Liver (tissue), 9 donors: ENCODE data around the gene ACKR4. TPM values are rescaled to one million over a fixed set of nuclear protein-coding genes. Genes with fewer than 3 reads are reported as not detected.

ENCODE experiments used
- DNase-seq: peaks from one replicate; pipeline ENCODE4 v3.0.0-alpha.2; 2017; ENCODE audit warnings: low spot score
- H3K27ac ChIP-seq, 2 donors: one replicate each; pipeline ENCODE4 v1.7.0; 2013; ENCODE audit warnings: inconsistent platforms in 2 of 2, low read length in 2 of 2, control low read depth in 1 of 2, low read depth in 1 of 2, mild to moderate bottlenecking in 1 of 2
- H3K27me3 ChIP-seq, 4 donors: one replicate each; pipeline versions ENCODE4 v1.6.1 to v1.7.0; 2013; ENCODE audit warnings: low read length in 3 of 4, inconsistent platforms in 1 of 4, mild to moderate bottlenecking in 1 of 4, moderate library complexity in 1 of 4; ENCODE audit not compliant: control insufficient read depth in 4 of 4, insufficient read depth in 4 of 4
- H3K36me3 ChIP-seq, 4 donors: one replicate each; pipeline versions ENCODE4 v1.6.1 to v1.7.0; 2013; ENCODE audit warnings: low read length in 3 of 4, mild to moderate bottlenecking in 3 of 4, low read depth in 1 of 4, moderate library complexity in 1 of 4; ENCODE audit not compliant: control insufficient read depth in 4 of 4, insufficient read depth in 3 of 4
- H3K4me1 ChIP-seq, 4 donors: one replicate each; pipeline versions ENCODE4 v1.6.1 to v1.7.0; 2013; ENCODE audit warnings: low read length in 3 of 4, mild to moderate bottlenecking in 3 of 4, moderate library complexity in 1 of 4; ENCODE audit not compliant: control insufficient read depth in 4 of 4, insufficient read depth in 4 of 4
- H3K4me3 ChIP-seq, 3 donors: one replicate each; pipeline versions ENCODE4 v1.6.1 to v1.7.0; 2013; ENCODE audit warnings: low read length in 3 of 3, control low read depth in 1 of 3, low read depth in 1 of 3, mild to moderate bottlenecking in 1 of 3
- H3K9ac ChIP-seq, 2 donors: one replicate each; pipeline ENCODE4 v1.7.0; 2013; ENCODE audit warnings: low read length in 2 of 2, mild to moderate bottlenecking in 2 of 2, moderate library complexity in 2 of 2, control low read depth in 1 of 2, low read depth in 1 of 2
- H3K9me3 ChIP-seq, 4 donors: one replicate each; pipeline versions ENCODE4 v1.6.1 to v1.7.0; 2013; ENCODE audit warnings: low read length in 3 of 4; ENCODE audit not compliant: control insufficient read depth in 4 of 4
- ATF3 ChIP-seq: IDR thresholded peaks from 2 replicates; pipeline ENCODE4 v1.6.1; 2016; ENCODE audit warnings: antibody characterized with exemption
- CTCF ChIP-seq: fragments of 150-350 bp; IDR thresholded peaks from 2 replicates; pipeline ENCODE4 v1.5.1; 2017; ENCODE audit warnings: improper control_type of control experiment, low read depth, low read length; ENCODE audit not compliant: missing input control
- FOXA1 ChIP-seq: IDR thresholded peaks from 2 replicates; pipeline ENCODE4 v1.6.1; 2016; ENCODE audit warnings: antibody characterized with exemption
- FOXA2 ChIP-seq: IDR thresholded peaks from 2 replicates; pipeline ENCODE4 v1.6.1; 2016; ENCODE audit warnings: antibody characterized with exemption
- GABPA ChIP-seq, 2 donors: IDR thresholded peaks in 1 of 2; conservative IDR thresholded peaks in 1 of 2; 2 replicates each; pipeline ENCODE4 v1.6.1; 2016; ENCODE audit warnings: antibody characterized with exemption in 2 of 2, mild to moderate bottlenecking in 1 of 2, moderate library complexity in 1 of 2
- HNF4A ChIP-seq, 2 donors: conservative IDR thresholded peaks; 2 replicates each; pipeline ENCODE4 v1.6.1; 2016; ENCODE audit warnings: antibody characterized with exemption in 2 of 2, mild to moderate bottlenecking in 2 of 2
- HNF4G ChIP-seq: IDR thresholded peaks from 2 replicates; pipeline ENCODE4 v1.6.1; 2016; ENCODE audit warnings: antibody characterized with exemption
- JUND ChIP-seq, 2 donors: IDR thresholded peaks; 2 replicates each; pipeline ENCODE4 v1.6.1; 2016; ENCODE audit warnings: antibody characterized with exemption in 2 of 2
- NR2F2 ChIP-seq: IDR thresholded peaks from 2 replicates; pipeline ENCODE4 v1.6.1; 2016; ENCODE audit warnings: antibody characterized with exemption
- RAD21 ChIP-seq, 2 donors: IDR thresholded peaks; 2 replicates each; pipeline ENCODE4 v1.6.1; 2016; ENCODE audit warnings: antibody characterized with exemption in 2 of 2, mild to moderate bottlenecking in 2 of 2
- RXRA ChIP-seq, 2 donors: IDR thresholded peaks; 2 replicates each; pipeline ENCODE4 v1.6.1; 2017 to 2018; ENCODE audit warnings: antibody characterized with exemption in 2 of 2, mild to moderate bottlenecking in 1 of 2
- SP1 ChIP-seq: IDR thresholded peaks from 2 replicates; pipeline ENCODE4 v1.6.1; 2018; ENCODE audit warnings: antibody characterized with exemption, mild to moderate bottlenecking
- YY1 ChIP-seq: IDR thresholded peaks from 2 replicates; pipeline ENCODE4 v1.6.1; 2016; ENCODE audit warnings: antibody characterized with exemption, mild to moderate bottlenecking
- WGBS: extraction: QIAGEN DNeasy Blood & Tissue Kit; methylation state at CpG from one replicate; pipeline ENCODE4 v1.1.7; 2013; 5-methylcytosine and 5-hydroxymethylcytosine counted together
- polyA plus RNA-seq, 2 donors: library from polyadenylated mRNA; stranded (reverse) in 1 of 2; unstranded in 1 of 2; fragments of 200-250 nt in 1 of 2; fragments of >200 nt in 1 of 2; fragmentation: Nextera tagmentation in 1 of 2; extraction: Ambion mirVana in 1 of 2; gene quantifications; one replicate each; pipeline versions ENCODE4 v1.2.1 to v1.2.3, GENCODE V29; 2013 to 2015
- total RNA-seq, 2 donors: library from RNA; depleted of rRNA; stranded (reverse); fragments of >200 nt; gene quantifications; one replicate each; pipeline ENCODE4 v1.2.3, GENCODE V29; 2014
- TF ChIP-seq, protein P1 (sequence below): IDR thresholded peaks from 2 replicates; pipeline ENCODE4 v1.6.1; 2016; ENCODE audit warnings: antibody characterized with exemption
- TF ChIP-seq, protein P2 (sequence below): IDR thresholded peaks from 2 replicates; pipeline ENCODE4 v1.6.1; 2016; ENCODE audit warnings: antibody characterized with exemption
- TF ChIP-seq, protein P3 (sequence below): IDR thresholded peaks from 2 replicates; pipeline ENCODE4 v1.6.1; 2016; ENCODE audit warnings: antibody characterized with exemption, mild to moderate bottlenecking
- donor health status: healthy.
- donor health status: healthy.
- donor health status: healthy.
- donor health status: healthy.
- donor health status: healthy.

Gene ACKR4
- total and polyA plus RNA-seq, 4 donors: 0.21 to 0.71 (median 0.31) TPM

DNA sequence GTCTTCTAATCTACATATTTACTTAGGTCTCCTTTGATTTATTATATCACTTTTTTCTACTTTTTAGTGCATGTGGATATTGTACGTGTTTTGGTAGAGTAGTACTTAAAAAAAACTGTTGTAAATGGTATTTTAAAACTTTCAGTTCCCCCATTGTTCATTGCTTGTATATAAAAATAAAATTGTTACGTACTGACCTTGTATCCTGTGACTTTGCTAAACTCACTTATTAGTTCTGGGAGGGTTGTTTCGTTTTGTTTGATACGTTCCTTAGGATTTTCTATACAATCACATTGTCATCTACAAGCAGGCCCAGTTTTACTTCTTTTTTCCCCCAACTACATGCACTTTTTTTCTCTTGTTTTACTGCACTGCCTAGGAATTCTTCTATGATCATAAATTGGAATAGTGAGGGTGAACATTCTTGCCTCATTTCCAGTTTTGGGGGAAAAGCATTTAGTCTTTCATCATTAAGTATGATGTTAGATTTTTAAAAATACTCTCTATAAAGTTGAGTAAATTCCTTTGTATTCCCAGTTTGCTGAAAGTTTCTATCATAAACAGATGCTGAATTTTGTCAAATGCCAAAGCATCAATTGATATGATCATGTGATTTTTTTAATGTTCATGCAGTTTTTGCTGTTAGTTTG, 33.5 kb upstream of the ACKR4 start:
- Histone ChIP-seq H3K4me3 (no peak overlapping the region), H3K9ac (no peak overlapping the region), H3K9me3 (no peaks in the 10 kb centered on the region), H3K27me3 (no peaks in the 10 kb centered on the region), H3K36me3 (peaks cover 5 to 42% (median 24%) of the 10 kb centered on the region in 4 donors), H3K27ac (no peak overlapping the region), H3K4me1 (no peaks in the 10 kb centered on the region)
- 92% methylated on average over 4 of the region's 4 CpGs for WGBS
- DNase-seq: no peak
- no peak for TF ChIP-seq GABPA (IDR thresholded peaks at IDR 0.05 in 1 of 2, conservative IDR thresholded peaks at IDR 0.05 in 1 of 2)
- no peak for TF ChIP-seq JUND (IDR thresholded peaks at IDR 0.05)
- TF ChIP-seq RAD21 (IDR thresholded peaks at IDR 0.05): no peak
- TF ChIP-seq, protein P1, sequence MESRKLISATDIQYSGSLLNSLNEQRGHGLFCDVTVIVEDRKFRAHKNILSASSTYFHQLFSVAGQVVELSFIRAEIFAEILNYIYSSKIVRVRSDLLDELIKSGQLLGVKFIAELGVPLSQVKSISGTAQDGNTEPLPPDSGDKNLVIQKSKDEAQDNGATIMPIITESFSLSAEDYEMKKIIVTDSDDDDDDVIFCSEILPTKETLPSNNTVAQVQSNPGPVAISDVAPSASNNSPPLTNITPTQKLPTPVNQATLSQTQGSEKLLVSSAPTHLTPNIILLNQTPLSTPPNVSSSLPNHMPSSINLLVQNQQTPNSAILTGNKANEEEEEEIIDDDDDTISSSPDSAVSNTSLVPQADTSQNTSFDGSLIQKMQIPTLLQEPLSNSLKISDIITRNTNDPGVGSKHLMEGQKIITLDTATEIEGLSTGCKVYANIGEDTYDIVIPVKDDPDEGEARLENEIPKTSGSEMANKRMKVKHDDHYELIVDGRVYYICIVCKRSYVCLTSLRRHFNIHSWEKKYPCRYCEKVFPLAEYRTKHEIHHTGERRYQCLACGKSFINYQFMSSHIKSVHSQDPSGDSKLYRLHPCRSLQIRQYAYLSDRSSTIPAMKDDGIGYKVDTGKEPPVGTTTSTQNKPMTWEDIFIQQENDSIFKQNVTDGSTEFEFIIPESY: no peak
- TF ChIP-seq, protein P2, sequence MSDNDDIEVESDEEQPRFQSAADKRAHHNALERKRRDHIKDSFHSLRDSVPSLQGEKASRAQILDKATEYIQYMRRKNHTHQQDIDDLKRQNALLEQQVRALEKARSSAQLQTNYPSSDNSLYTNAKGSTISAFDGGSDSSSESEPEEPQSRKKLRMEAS: no peak
- no peak for TF ChIP-seq YY1
- TF ChIP-seq, protein P3, sequence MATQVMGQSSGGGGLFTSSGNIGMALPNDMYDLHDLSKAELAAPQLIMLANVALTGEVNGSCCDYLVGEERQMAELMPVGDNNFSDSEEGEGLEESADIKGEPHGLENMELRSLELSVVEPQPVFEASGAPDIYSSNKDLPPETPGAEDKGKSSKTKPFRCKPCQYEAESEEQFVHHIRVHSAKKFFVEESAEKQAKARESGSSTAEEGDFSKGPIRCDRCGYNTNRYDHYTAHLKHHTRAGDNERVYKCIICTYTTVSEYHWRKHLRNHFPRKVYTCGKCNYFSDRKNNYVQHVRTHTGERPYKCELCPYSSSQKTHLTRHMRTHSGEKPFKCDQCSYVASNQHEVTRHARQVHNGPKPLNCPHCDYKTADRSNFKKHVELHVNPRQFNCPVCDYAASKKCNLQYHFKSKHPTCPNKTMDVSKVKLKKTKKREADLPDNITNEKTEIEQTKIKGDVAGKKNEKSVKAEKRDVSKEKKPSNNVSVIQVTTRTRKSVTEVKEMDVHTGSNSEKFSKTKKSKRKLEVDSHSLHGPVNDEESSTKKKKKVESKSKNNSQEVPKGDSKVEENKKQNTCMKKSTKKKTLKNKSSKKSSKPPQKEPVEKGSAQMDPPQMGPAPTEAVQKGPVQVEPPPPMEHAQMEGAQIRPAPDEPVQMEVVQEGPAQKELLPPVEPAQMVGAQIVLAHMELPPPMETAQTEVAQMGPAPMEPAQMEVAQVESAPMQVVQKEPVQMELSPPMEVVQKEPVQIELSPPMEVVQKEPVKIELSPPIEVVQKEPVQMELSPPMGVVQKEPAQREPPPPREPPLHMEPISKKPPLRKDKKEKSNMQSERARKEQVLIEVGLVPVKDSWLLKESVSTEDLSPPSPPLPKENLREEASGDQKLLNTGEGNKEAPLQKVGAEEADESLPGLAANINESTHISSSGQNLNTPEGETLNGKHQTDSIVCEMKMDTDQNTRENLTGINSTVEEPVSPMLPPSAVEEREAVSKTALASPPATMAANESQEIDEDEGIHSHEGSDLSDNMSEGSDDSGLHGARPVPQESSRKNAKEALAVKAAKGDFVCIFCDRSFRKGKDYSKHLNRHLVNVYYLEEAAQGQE: no peak
- TF ChIP-seq FOXA1: no peak
- no peak for TF ChIP-seq HNF4A (conservative IDR thresholded peaks at IDR 0.05)
- no peak for TF ChIP-seq ATF3
- no peak for TF ChIP-seq FOXA2
- TF ChIP-seq RXRA (IDR thresholded peaks at IDR 0.05): no peak
- TF ChIP-seq HNF4G: no peak
- TF ChIP-seq CTCF: no peak
- no peak for TF ChIP-seq SP1
- no peak for TF ChIP-seq NR2F2
